Brain microvascular endothelial cell (primary cell): Measurements from ENCODE around the gene ACKR4.

ENCODE experiments used
- DNase-seq: peaks from one replicate; pipeline ENCODE4 v3.0.0-alpha.2; 2020
- H3K27ac ChIP-seq: fragments of 250-450 bp; sonication (Bioruptor Pico); 2 replicates; pipeline ENCODE4 v1.5.1; 2020; ENCODE audit warnings: mild to moderate bottlenecking, moderate library complexity
- H3K27me3 ChIP-seq: fragments of 250-450 bp; sonication (Bioruptor Pico); replicated peaks from 2 replicates; pipeline ENCODE4 v1.5.1; 2020; ENCODE audit warnings: mild to moderate bottlenecking
- H3K36me3 ChIP-seq: fragments of 250-450 bp; sonication (Bioruptor Pico); replicated peaks from 2 replicates; pipeline ENCODE4 v1.5.1; 2020; ENCODE audit warnings: mild to moderate bottlenecking
- H3K4me3 ChIP-seq: 2 replicates; pipeline ENCODE4 v1.5.1; 2011; ENCODE audit warnings: low read depth, mild to moderate bottlenecking, control low read depth, low read length, moderate library complexity
- in situ Hi-C: cut with HindIII; loops from 2 replicates; pipeline ENCODE4 v1.10.0; 2017; ENCODE audit warnings: low sequenced_read_pairs, low pct_ligation_motif_present
- TF ChIP-seq, protein P1 (sequence below): IDR thresholded peaks from 2 replicates; pipeline ENCODE4 v1.5.1; 2011; ENCODE audit warnings: low read depth, mild to moderate bottlenecking, moderate library complexity, low read length, control low read depth, inconsistent platforms; ENCODE audit errors: missing control alignments

Gene ACKR4

DNA sequence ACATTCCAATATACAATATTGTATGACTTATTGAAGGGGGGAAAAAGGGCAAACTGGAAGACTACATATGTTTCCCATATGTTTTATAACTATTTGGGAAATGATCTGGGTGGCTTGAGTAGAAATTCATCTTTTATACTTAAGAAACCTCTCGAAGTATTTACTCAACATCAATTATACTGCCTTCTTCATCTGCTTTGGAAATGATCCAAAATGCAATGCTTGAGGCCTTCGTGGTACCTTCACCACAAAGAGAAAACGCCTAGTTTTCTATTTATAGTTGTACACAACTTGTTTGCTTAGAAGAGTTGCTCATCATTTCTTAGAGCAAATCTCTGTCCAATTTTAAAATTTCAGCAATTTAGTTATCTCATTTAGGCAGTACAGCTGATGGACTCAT is 18.8 kb downstream of the ACKR4 start:
- Histone ChIP-seq H3K36me3 (no peaks in the 10 kb centered on the region), H3K27me3 (no peaks in the 10 kb centered on the region)
- TF ChIP-seq, protein P1, sequence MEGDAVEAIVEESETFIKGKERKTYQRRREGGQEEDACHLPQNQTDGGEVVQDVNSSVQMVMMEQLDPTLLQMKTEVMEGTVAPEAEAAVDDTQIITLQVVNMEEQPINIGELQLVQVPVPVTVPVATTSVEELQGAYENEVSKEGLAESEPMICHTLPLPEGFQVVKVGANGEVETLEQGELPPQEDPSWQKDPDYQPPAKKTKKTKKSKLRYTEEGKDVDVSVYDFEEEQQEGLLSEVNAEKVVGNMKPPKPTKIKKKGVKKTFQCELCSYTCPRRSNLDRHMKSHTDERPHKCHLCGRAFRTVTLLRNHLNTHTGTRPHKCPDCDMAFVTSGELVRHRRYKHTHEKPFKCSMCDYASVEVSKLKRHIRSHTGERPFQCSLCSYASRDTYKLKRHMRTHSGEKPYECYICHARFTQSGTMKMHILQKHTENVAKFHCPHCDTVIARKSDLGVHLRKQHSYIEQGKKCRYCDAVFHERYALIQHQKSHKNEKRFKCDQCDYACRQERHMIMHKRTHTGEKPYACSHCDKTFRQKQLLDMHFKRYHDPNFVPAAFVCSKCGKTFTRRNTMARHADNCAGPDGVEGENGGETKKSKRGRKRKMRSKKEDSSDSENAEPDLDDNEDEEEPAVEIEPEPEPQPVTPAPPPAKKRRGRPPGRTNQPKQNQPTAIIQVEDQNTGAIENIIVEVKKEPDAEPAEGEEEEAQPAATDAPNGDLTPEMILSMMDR = no peak

DNA sequence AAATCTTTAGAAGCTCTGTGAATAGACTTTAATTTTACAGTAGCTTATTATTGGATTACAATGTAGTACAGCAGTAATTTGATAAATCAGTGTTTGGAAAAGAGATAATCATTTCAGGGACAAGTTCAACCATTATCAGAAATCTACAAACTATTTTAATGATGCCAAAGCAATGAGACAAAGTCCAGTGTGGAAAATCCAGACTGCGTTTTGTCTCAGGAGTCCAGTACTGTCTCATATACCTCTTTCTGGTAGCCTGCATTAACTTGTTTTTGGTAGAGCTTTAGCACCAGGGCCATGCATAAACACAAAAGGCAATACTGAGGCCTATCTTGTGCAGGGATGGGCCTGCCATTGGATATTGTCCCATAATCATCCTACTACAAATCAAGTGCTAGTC is 19.7 kb downstream of the ACKR4 start:
- in situ Hi-C loops = no loop called here
- TF ChIP-seq, protein P1 = no peak
- no peak for DNase-seq

More for the DNA sequence above, 18.8 kb downstream of the ACKR4 start:
- in situ Hi-C loops = no loop called here
- DNase-seq = no peak
- H3K4me3 ChIP-seq = no peak overlapping the region
- no peak overlapping the region for H3K27ac ChIP-seq

DNA sequence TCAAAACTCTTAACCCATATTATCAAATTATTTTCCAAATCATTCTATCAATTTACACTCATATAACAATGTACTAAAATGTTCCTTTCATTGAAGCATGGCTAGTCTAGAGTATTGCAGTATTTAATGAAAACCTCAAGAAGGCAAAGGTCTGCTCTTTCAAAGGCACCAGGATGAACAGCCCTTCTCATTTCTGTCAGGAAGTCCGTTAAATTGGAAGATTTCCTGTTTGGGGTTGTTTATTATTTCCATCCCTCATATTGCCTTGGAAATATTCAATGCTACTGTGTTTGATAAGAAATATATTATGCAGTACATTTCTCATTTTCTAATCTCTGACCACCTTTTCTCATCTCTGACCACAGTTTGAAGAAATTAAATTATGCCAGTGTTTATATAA is 25.1 kb downstream of the ACKR4 start:
- Histone ChIP-seq H3K27me3 (no peaks in the 10 kb centered on the region), H3K27ac (no peak overlapping the region), H3K4me3 (no peak overlapping the region), H3K36me3 (no peaks in the 10 kb centered on the region)
- TF ChIP-seq, protein P1 = no peak
- no peak for DNase-seq
- in situ Hi-C loops = no loop called here

More for the DNA sequence above, 19.7 kb downstream of the ACKR4 start:
- H3K27ac ChIP-seq = no peak overlapping the region
- H3K4me3 ChIP-seq = no peak overlapping the region
- H3K27me3 ChIP-seq = no peaks in the 10 kb centered on the region
- H3K36me3 ChIP-seq = no peaks in the 10 kb centered on the region

DNA sequence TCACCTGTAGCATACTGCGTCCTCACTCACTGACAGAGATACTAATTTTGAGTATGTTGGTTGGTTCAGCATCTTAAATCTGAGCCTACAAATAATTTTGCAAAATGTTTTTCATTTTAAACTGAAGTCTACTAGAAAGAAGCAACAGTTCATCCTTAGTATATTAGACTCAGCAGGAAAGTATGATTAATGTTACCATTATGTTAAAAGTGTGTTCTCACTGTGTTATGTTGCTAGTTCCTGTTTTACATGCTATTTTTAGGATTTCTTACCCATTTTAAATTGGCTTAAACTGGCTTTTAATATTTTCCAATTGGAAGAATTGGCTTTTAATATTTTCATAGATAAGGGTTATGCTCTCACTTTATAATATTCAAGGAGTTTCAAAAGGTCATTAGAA is 25.7 kb downstream of the ACKR4 start:
- Histone ChIP-seq H3K27ac (no peak overlapping the region), H3K4me3 (no peak overlapping the region), H3K27me3 (no peaks in the 10 kb centered on the region), H3K36me3 (no peaks in the 10 kb centered on the region)
- no peak for DNase-seq
- TF ChIP-seq, protein P1 = no peak
- in situ Hi-C loops = no loop called here

DNA sequence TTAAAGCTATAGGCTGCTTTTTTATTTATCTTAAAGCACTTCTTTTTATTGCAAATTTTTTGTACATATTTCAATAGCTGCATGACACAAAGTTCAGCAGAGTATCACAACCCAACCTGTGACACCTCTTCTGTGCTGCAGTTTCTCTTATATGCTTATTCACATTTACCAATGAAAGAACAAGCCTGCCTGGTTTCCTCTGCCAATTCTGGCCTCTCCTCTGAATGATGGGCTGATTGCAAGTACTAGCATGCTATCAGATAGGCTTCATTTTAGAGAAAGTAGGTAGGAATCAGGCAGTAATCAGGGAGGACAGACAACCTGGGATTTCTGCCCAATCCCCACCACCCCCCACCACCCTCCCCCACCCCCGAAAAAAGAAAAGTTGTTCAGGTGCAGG is 26.6 kb downstream of the ACKR4 start:
- Histone ChIP-seq H3K27me3 (no peaks in the 10 kb centered on the region), H3K36me3 (no peaks in the 10 kb centered on the region), H3K27ac (no peak overlapping the region), H3K4me3 (no peak overlapping the region)
- in situ Hi-C loops = no loop called here
- DNase-seq = no peak
- TF ChIP-seq, protein P1 = no peak

DNA sequence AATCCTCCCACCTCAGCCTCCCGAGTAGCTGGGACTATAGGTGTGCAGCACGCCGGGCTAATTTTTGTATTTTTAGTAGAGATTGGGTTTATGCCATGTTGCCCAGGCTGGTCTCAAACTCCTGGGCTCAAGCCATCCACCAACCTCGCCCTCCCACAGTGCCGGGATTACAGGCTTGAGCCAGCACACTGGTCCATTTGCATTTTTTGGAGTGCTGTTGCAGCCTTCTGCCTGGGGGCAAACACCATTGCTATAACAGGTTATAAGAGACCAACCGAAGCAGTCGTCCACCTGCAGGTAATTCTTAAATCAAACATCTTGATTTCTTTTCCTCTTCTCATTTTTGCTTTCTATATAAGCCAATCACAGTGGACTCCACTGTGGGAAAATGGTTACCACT is 27.7 kb downstream of the ACKR4 start:
- H3K27me3 ChIP-seq = no peaks in the 10 kb centered on the region
- no peaks in the 10 kb centered on the region for H3K36me3 ChIP-seq
- no peak for DNase-seq
- in situ Hi-C loops = loop anchor here (25.0 kb wide), 1 partner anchor 87 kb away; no protein-coding TSS in a partner anchor
- no peak overlapping the region for H3K27ac ChIP-seq
- no peak overlapping the region for H3K4me3 ChIP-seq
- TF ChIP-seq, protein P1 = no peak
